Measurements from ENCODE around the gene MDFIC2. TPM values are rescaled to one million over a fixed set of nuclear protein-coding genes. Genes with fewer than 3 reads are reported as not detected.

MDFIC2 gene
- total and polyA plus RNA-seq, 2 experiments from 2014 or later, result not detected

DNA sequence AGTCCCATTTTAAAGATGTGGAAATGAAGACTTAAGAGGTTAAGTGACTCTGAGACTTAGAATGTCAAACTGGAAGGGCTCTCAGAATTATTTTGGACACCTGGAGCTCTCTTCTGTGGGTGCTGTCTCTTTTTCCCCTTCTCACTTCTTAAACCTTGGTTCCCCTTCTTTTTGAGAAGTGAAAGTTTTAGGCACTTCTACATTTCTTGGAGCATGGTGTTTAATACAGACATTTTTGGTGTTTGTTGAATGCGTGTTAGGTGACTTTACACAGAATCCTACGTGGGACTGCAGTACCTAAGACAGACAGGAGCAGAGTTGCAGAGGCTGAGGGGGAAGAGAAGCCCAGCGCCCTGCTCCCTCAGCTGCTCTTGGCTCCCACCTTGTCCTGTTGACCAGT lies 133.3 kb downstream of the MDFIC2 start:
- H2AFZ ChIP-seq, result 0 out of 2 replicates have a peak overlapping the region, but pooled peaks have one; percentile 33
- no peaks in the 10 kb centered on the region for H3K9me2 ChIP-seq (ENCODE audit: insufficient read depth)
- no peak; the same call in 2 of the 3 replicates for ATAC-seq
- Mint-ChIP-seq H3K9me3 (no peaks in the 10 kb centered on the region), H3K4me3 (no peak overlapping the region), H3K36me3 (ENCODE audit: low read depth) (no peaks in the 10 kb centered on the region), H3K27me3 (ENCODE audit: insufficient read depth, low read depth, poor library complexity) (peaks cover 9% of the 10 kb centered on the region), H3K4me1 (peaks cover 29% of the 10 kb centered on the region), H3K27ac (no peak overlapping the region)
- H3K4me2 ChIP-seq, result no peak overlapping the region
- H3K4me1 ChIP-seq (ENCODE audit: insufficient read depth), result peaks cover 29% of the 10 kb centered on the region
- H4K20me1 ChIP-seq (replicated peaks; ENCODE audit: insufficient read depth), result no peaks in the 10 kb centered on the region
- DNase-seq (ENCODE audit: low spot score), result no peak
- TF ChIP-seq JUNB (IDR thresholded peaks at IDR 0.05; ENCODE audit: unreplicated experiment) (no peak), EZH2 (IDR thresholded peaks at IDR 0.05; ENCODE audit: low read depth, unreplicated experiment) (no peak), CTCF (conservative IDR thresholded peaks at IDR 0.05; ENCODE audit: low read depth in 2 of 2) (no peak), ZNF114 (CRISPR knock-in tag; IDR thresholded peaks at IDR 0.05) (no peak), ETS1 (IDR thresholded peaks at IDR 0.05) (no peak), POLR2AphosphoS5 (IDR thresholded peaks at IDR 0.05; ENCODE audit: low read depth) (no peak), ZNF331 (CRISPR knock-in tag; IDR thresholded peaks at IDR 0.05; ENCODE audit: low read depth) (no peak), EZH2phosphoT487 (IDR thresholded peaks at IDR 0.05; ENCODE audit: unreplicated experiment) (no peak), STAT1 (IDR thresholded peaks at IDR 0.05; ENCODE audit: unreplicated experiment) (no peak), NANOG (IDR thresholded peaks at IDR 0.05; ENCODE audit: borderline replicate concordance) (no peak), ZNF462 (CRISPR knock-in tag; IDR thresholded peaks at IDR 0.05) (no peak), CREB1 (CRISPR knock-in tag; IDR thresholded peaks at IDR 0.05; ENCODE audit: low read depth) (no peak)
- TF ChIP-seq, protein P1, sequence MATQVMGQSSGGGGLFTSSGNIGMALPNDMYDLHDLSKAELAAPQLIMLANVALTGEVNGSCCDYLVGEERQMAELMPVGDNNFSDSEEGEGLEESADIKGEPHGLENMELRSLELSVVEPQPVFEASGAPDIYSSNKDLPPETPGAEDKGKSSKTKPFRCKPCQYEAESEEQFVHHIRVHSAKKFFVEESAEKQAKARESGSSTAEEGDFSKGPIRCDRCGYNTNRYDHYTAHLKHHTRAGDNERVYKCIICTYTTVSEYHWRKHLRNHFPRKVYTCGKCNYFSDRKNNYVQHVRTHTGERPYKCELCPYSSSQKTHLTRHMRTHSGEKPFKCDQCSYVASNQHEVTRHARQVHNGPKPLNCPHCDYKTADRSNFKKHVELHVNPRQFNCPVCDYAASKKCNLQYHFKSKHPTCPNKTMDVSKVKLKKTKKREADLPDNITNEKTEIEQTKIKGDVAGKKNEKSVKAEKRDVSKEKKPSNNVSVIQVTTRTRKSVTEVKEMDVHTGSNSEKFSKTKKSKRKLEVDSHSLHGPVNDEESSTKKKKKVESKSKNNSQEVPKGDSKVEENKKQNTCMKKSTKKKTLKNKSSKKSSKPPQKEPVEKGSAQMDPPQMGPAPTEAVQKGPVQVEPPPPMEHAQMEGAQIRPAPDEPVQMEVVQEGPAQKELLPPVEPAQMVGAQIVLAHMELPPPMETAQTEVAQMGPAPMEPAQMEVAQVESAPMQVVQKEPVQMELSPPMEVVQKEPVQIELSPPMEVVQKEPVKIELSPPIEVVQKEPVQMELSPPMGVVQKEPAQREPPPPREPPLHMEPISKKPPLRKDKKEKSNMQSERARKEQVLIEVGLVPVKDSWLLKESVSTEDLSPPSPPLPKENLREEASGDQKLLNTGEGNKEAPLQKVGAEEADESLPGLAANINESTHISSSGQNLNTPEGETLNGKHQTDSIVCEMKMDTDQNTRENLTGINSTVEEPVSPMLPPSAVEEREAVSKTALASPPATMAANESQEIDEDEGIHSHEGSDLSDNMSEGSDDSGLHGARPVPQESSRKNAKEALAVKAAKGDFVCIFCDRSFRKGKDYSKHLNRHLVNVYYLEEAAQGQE (IDR thresholded peaks at IDR 0.05; ENCODE audit: unreplicated experiment), result no peak
- no peak overlapping the region for H3K27ac ChIP-seq (ENCODE audit: low read depth)
- H3K27me3 ChIP-seq (ENCODE audit: insufficient read depth), result no peaks in the 10 kb centered on the region
- no peak overlapping the region for H3K4me3 ChIP-seq
- no peaks in the 10 kb centered on the region for H3K79me2 ChIP-seq (replicated peaks; ENCODE audit: insufficient read depth)
- H3F3A ChIP-seq (replicated peaks; ENCODE audit: low read depth), result no peaks in the 10 kb centered on the region
- H3K36me3 ChIP-seq (ENCODE audit: insufficient read depth), result no peaks in the 10 kb centered on the region
